ENCODE measurements around the gene ZNF148.

Gene ZNF148

DNA sequence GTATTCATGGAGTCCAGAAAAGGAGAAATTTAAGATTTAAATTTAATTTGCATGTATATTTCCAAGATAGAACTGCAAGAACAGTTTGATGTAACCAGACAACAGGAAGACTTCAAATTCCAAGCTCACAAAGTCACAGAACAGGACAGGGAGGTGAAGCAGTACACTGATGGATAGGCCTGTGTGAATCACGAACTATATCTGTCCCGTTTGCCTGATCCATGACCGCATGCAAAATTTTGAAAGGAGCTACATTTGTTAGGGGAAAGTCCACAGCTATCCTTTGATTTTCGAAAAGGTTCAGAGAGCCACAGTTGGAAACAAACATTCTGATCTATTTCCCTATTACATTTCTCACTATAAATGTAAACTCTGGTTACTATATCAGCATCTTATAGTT is 83.1 kb downstream of the ZNF148 start:
- TF ChIP-seq, protein P1, sequence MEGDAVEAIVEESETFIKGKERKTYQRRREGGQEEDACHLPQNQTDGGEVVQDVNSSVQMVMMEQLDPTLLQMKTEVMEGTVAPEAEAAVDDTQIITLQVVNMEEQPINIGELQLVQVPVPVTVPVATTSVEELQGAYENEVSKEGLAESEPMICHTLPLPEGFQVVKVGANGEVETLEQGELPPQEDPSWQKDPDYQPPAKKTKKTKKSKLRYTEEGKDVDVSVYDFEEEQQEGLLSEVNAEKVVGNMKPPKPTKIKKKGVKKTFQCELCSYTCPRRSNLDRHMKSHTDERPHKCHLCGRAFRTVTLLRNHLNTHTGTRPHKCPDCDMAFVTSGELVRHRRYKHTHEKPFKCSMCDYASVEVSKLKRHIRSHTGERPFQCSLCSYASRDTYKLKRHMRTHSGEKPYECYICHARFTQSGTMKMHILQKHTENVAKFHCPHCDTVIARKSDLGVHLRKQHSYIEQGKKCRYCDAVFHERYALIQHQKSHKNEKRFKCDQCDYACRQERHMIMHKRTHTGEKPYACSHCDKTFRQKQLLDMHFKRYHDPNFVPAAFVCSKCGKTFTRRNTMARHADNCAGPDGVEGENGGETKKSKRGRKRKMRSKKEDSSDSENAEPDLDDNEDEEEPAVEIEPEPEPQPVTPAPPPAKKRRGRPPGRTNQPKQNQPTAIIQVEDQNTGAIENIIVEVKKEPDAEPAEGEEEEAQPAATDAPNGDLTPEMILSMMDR (IDR thresholded peaks at IDR 0.05; ENCODE audit: borderline replicate concordance, insufficient read depth, low read depth, low read length) = no peak
- H3K4me3 ChIP-seq (ENCODE audit: low read depth, low read length) = no peak overlapping the region

DNA sequence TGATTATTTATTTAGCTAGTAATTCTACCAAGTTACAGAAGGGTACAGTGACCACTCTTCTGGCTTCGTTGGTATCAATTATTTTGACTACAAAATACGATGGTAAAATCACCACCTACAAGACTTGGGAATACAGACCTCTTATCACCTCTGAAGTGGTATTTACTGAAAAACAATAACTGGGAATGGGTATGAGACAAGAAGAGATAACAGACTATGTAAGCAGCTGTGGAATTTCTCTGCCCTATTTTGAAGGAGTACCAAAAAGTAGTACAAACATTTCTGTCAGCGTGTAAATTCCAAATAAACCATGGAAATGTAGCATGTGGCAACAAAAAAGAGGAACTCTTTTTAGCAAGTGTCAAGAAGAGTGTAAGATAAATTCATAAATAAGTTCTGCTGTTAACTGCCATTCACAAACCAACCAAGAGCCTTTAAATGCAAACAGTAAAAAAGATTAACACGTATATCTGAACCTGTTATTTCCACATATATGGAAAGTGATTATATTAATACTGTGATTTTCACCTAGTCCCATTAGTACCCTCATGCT is 85.6 kb downstream of the ZNF148 start:
- TF ChIP-seq, protein P1 (IDR thresholded peaks at IDR 0.05; ENCODE audit: borderline replicate concordance, insufficient read depth, low read depth, low read length) = no peak
- H3K4me3 ChIP-seq (ENCODE audit: low read depth, low read length) = no peak overlapping the region

DNA sequence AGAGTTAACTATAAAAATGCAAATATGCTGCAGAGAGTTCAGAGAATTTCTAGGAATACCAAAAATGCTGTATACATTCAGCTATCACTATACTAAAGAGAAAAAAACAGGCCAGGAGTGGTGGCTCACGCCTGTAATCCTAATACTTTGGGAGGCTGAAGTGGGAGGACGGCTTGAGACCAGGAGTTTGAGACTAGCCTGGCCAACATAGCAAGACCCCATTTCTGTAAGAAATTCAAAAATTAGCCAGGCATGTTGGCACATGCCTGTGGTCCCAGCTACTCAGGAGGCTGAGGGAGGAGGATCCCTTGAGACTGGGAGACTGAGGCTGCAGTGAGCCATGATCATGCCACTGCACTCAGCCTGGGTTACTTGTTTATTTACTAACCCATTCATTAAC is 87.9 kb downstream of the ZNF148 start:
- no peak overlapping the region for H3K4me3 ChIP-seq (ENCODE audit: low read depth, low read length)
- TF ChIP-seq, protein P1 (IDR thresholded peaks at IDR 0.05; ENCODE audit: borderline replicate concordance, insufficient read depth, low read depth, low read length) = no peak

DNA sequence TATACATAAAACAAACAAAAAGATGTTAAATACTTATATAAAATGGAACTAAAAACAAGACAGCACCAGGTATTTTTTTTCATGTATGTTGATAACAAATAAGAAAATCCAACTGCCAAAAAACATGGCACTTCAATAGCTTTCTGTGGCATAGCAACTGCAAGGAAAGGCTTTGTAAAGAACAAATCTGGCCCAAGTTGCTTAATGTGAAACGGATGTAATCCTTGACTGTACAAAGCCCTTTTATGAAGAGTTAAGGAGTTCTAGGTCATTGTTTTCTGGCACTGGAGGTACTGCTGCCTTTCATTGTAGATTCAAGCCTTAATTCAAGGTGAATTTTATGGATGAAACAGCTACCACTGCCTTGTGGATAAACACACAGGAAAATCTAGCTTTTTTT is 93.7 kb downstream of the ZNF148 start:
- TF ChIP-seq, protein P1 (IDR thresholded peaks at IDR 0.05; ENCODE audit: borderline replicate concordance, insufficient read depth, low read depth, low read length) = no peak
- H3K4me3 ChIP-seq (ENCODE audit: low read depth, low read length) = no peak overlapping the region

DNA sequence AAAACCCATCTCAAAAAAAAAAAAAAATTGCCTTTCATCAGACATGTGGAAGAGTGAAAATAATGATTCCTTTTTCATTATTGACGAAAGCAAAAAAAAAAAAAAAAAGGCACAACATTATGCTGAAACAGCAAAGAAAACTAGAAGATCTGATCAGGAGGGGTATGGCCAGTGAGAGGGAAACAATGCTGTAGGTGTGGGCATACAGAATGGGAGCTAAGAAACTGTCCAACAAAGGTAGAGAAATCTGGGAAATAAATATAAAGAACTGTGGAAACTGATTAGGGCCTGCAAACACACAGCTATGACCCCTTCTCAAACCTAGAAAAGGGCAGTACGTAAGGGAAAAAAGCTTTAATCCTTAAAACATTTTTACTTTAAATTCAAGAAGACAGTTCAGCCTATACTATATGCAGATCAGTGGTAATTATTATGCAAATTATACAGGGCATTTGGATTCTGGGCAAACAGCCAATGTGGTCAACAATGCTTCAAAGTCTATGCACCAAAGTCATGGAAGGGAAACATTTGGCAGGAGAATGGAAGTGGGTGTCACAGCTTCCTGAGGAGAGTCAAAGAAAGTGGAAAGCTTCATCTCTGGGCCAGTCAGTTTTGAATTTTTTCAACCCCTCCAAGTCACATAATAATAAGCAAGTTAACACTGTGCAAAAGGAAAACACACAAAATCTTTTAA is 94.3 kb downstream of the ZNF148 start:
- no peak overlapping the region for H3K4me3 ChIP-seq (ENCODE audit: low read depth, low read length)
- TF ChIP-seq, protein P1 (IDR thresholded peaks at IDR 0.05; ENCODE audit: borderline replicate concordance, insufficient read depth, low read depth, low read length) = no peak

DNA sequence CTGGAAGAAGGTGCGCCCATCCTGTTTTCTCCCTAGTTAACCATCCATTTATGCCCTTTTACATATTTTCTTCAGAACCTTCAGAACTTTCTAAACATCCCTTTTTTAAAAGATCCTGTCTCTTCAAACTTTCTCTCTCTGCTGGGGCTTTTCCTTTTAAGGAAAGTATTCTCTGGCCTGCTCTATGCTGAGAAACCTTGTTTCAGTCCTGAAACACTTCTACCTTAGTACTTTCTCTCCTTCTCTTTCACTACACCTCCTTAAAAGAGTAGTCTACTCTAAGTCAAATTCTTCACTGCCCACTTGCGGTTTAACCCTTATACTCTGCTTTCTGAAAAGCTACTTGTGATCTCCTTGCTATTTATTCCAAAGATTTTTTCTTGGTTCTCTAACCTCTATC is 97.0 kb downstream of the ZNF148 start:
- TF ChIP-seq, protein P1 (IDR thresholded peaks at IDR 0.05; ENCODE audit: borderline replicate concordance, insufficient read depth, low read depth, low read length) = no peak
- no peak overlapping the region for H3K4me3 ChIP-seq (ENCODE audit: low read depth, low read length)

DNA sequence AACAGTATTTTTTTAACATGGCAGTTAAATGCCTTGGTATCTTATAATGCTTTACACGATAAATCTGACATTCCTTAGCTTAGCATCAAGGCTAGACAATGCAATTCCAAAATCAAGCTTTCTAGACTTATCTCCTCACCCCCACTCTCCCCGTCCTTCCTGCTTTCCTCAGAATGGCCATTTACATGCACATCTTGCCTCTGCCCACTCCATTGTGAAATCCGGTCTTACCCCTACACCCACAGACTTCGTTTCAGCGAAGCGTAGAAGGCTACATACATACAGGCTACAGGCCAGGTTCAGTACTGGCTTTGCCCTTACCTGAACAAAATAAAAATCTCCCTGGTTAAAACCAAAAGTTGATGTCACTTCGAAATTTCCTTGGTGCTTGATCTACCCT is 104.0 kb downstream of the ZNF148 start:
- TF ChIP-seq, protein P1 (IDR thresholded peaks at IDR 0.05; ENCODE audit: borderline replicate concordance, insufficient read depth, low read depth, low read length) = no peak

More for the DNA sequence above, 104.0 kb downstream of the ZNF148 start:
- H3K4me3 ChIP-seq (ENCODE audit: low read depth, low read length) = no peak overlapping the region

Measured in GM12875 (cell line).